Glutamatergic neuron (in vitro differentiated cells): ENCODE data around the gene UAP1L1. TPM values are rescaled to one million over a fixed set of nuclear protein-coding genes. Genes with fewer than 3 reads are reported as not detected.

ENCODE experiments used
- DNase-seq: peaks from one replicate; pipeline ENCODE4 v3.0.0; 2022
- H3K27ac Mint-ChIP-seq: one replicate; pipeline ENCODE4 v1.8.0; 2020; ENCODE audit warnings: mild to moderate bottlenecking, mixed read lengths, inconsistent platforms; ENCODE audit not compliant: unreplicated experiment
- H3K27me3 Mint-ChIP-seq: one replicate; pipeline ENCODE4 v1.8.0; 2020; ENCODE audit warnings: mild to moderate bottlenecking, moderate library complexity, mixed read lengths, inconsistent platforms; ENCODE audit not compliant: unreplicated experiment
- H3K36me3 Mint-ChIP-seq: one replicate; pipeline ENCODE4 v1.8.0; 2020; ENCODE audit warnings: mild to moderate bottlenecking, mixed read lengths, inconsistent platforms; ENCODE audit not compliant: unreplicated experiment
- H3K4me1 Mint-ChIP-seq: one replicate; pipeline ENCODE4 v1.8.0; 2020; ENCODE audit warnings: mild to moderate bottlenecking, low read depth, mixed read lengths, inconsistent platforms; ENCODE audit not compliant: unreplicated experiment
- H3K4me3 Mint-ChIP-seq: one replicate; pipeline ENCODE4 v1.8.0; 2020; ENCODE audit warnings: mild to moderate bottlenecking, mixed read lengths, inconsistent platforms; ENCODE audit not compliant: unreplicated experiment
- H3K9me3 Mint-ChIP-seq: one replicate; pipeline ENCODE4 v1.8.0; 2020; ENCODE audit warnings: mild to moderate bottlenecking, moderate library complexity, mixed read lengths, inconsistent platforms; ENCODE audit not compliant: unreplicated experiment
- CTCF ChIP-seq: fragments of 200-600 bp; sonication (generic); IDR thresholded peaks from one replicate; pipeline ENCODE4 v1.5.0; 2021; ENCODE audit not compliant: partially characterized antibody, unreplicated experiment
- total RNA-seq: library from RNA; stranded (reverse); fragmentation: NEBNext Ultra II Directional; extraction: Animal tissue kit (Norgen Biotek cat#: 25700); gene quantifications from one replicate; pipeline ENCODE4 v1.2.1, GENCODE V29; 2021; ENCODE audit not compliant: unreplicated experiment

UAP1L1 gene
- total RNA-seq, 1 donor from 2014 or later = 5.1 TPM

DNA sequence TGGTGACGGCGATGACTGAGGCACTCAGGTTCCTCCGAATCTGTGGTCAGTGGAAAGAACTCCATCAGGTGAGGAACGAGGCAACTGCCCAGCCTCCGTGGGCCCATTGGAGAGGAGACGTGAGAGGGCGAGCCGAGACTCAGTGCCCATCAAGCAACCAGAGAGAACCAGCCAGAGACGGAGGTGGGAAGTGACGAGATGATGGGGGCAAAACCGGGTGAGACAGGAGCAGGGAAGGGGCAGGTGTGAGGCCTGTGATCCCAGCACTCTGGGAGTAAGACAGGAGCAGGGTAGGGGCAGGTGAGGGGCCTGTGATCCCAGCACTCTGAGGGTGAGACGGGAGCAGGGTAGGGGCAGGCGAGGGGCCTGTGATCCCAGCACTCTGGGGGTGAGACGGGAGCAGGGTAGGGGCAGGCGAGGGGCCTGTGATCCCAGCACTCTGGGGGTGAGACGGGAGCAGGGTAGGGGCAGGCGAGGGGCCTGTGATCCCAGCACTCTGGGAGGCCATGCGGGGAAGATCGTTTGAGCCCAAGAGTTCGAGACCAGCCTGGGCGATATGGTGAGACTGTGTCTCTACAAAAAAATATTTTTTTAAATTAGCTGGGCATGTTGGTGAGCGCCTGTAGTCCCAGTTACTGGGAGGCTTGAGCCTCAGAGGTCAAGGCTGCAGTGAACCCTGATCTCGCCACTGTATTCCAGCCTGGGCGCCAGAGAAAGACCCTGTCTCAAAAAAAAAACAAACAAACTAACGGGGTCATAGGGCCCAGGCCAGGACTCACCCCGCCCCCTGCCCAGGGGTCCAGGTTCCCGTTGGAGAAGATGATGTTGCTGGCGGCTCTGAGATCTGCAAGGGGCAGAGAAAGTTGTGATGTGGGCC is 33.8 kb downstream of the UAP1L1 start:
- Mint-ChIP-seq H3K36me3 (no peaks in the 10 kb centered on the region), H3K27me3 (peaks cover 2% of the 10 kb centered on the region), H3K4me3 (no peak overlapping the region), H3K27ac (no peak overlapping the region), H3K4me1 (no peaks in the 10 kb centered on the region), H3K9me3 (no peaks in the 10 kb centered on the region)
- no peak for DNase-seq
- TF ChIP-seq CTCF = no peak

DNA sequence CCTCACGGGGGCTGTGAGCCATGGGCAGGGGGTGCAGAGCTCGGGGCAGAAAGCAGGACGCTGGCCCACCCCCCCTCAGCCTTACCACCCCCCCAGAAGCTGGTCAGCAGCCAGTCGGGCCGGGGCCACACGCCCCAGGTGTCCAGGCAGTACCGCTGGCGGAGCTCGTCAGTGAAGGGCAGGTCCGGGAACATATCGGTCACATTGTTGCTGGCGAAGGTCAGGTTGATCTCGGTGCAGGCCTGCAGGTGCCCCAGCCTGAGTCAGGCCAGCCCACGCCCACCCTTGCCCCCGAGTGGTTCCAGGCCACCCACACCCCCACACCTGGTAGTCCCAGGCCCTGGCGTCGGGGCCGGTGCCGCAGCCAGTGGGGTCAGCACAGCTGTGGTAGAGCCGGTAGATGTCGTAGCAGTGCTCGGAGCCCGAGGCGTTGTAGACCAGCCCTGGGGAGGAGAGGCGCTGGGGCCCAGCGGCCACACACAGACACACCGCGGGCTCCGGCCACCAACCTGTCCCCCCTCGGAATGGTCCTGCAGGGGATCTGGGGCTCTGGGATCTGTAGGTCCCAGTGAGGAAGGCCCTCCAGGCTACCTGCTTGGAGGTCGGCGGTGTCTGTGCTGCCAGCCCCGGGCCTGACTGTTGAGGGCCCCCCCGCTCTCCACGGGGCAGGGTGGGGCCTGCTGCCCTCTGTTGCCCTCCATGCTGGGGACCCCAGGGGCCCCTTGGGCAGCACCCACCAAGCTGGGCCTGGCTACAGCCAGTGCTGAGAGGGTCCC is 34.7 kb downstream of the UAP1L1 start:
- no peak for TF ChIP-seq CTCF
- DNase-seq = no peak
- Mint-ChIP-seq H3K9me3 (no peaks in the 10 kb centered on the region), H3K27ac (no peak overlapping the region), H3K27me3 (peaks cover 2% of the 10 kb centered on the region), H3K4me3 (no peak overlapping the region), H3K36me3 (no peaks in the 10 kb centered on the region), H3K4me1 (peaks cover 2% of the 10 kb centered on the region)

GRCh38 chr9:137112564-137113384 is 35.5 kb downstream of the UAP1L1 start:
- peaks cover 2% of the 10 kb centered on the region for H3K27me3 Mint-ChIP-seq
- H3K4me3 Mint-ChIP-seq = no peak overlapping the region

GRCh38 chr9:137113385-137114159 is 36.3 kb downstream of the UAP1L1 start:
- no peak for DNase-seq
- H3K27me3 Mint-ChIP-seq = peaks cover 2% of the 10 kb centered on the region
- no peak for TF ChIP-seq CTCF
- no peaks in the 10 kb centered on the region for H3K36me3 Mint-ChIP-seq
- H3K4me3 Mint-ChIP-seq = no peak overlapping the region
- no peak overlapping the region for H3K27ac Mint-ChIP-seq
- peaks cover 2% of the 10 kb centered on the region for H3K4me1 Mint-ChIP-seq
- peaks cover 4% of the 10 kb centered on the region for H3K9me3 Mint-ChIP-seq

More at GRCh38 chr9:137112564-137113384, 35.5 kb downstream of the UAP1L1 start:
- no peak for TF ChIP-seq CTCF
- peaks cover 2% of the 10 kb centered on the region for H3K4me1 Mint-ChIP-seq
- no peaks in the 10 kb centered on the region for H3K36me3 Mint-ChIP-seq
- no peak overlapping the region for H3K27ac Mint-ChIP-seq
- H3K9me3 Mint-ChIP-seq = peaks cover 2% of the 10 kb centered on the region
- no peak for DNase-seq
